ENCODE measurements around the gene ABHD10.

The ABHD10 gene

DNA sequence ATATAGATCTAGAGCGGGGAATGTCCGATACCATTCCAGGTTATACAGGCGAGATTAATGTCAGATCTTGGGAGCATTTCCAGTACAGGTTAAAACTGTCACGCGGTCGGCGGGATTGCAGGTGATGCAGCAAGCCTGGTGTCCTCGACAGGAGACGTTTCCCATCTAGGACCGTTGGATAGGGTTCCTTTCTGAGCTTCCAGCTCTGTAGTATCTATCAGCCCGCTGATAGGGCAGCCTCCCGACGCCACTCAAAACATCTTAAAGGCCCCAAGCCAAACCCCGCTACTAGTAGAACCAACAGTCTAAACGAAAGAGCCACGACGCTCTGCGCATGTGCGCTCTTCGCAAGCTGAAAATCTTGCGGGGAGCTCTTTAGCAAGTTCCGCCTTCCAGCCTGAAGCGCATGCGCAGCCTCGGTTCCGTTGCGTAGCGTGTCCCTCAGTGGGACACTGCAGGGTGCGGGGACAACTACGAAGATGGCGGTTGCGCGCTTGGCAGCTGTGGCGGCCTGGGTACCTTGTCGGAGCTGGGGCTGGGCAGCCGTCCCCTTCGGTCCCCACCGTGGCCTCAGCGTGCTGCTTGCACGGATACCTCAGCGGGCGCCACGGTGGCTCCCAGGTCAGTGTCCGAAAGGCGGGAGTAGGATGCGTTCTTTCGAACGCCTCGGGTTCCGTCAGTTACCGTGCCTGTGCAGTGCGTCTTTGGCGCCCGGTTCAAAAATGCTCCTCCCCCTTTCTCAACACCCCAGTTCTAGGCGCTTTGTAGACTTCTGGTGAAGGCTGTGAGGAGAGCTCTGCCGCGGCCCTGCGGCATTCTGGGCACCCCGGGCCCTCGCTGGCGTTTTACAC lies at the start of gene ABHD10:
TSS of gene ABHD10 (plus strand) at position 444 of the 851 bp plus-strand sequence. CDS start at position 480, 36 bp downstream.
- DNase-seq: peak; percentile 99

- DNase-seq: no peak
Measured at GRCh38 chr3:111929484-111929883, 49.3 kb upstream of the ABHD10 start.

GRCh38 chr3:111932946-111933345 lies 45.9 kb upstream of the ABHD10 start:
- no peak for DNase-seq

GRCh38 chr3:111936191-111936841 lies 42.5 kb upstream of the ABHD10 start:
- DNase-seq: no peak

DNA sequence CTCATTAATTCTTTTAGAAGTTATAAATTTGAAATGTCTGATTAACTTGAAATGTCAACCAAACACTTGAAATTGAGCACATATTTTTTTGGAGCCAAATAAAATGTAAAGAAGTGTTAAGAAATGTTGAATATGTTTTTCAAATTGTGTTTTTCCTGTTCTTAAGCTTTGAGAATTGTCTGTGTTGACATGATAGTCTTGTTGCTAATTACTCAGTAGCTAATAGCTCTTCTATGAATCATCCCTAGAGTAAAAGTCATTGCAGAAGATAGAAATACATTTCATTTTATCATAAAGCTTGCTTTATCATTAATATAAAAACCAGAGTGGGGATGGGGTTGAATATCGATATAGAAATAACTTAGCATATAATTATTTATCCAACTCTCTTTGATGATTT lies 41.9 kb upstream of the ABHD10 start:
- no peak for DNase-seq

DNA sequence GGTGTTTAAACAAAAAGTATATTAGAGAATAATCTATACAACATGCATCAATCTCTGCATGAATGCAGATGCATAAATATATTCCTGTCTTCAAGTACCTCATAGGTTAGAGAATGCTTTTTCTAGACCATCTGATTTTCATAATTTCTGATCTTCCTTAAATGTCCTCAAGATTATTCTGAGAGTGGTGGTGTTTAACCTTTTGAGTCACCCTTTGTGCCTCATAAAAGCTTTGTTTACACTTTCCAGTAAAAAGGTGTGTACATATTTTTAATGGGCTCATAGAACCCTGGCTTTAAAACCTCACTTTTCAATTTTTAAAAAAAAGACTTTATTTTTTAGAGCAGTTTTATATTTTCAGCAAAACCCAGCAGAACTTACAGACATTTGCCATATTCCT lies 41.0 kb upstream of the ABHD10 start:
- no peak for DNase-seq

DNA sequence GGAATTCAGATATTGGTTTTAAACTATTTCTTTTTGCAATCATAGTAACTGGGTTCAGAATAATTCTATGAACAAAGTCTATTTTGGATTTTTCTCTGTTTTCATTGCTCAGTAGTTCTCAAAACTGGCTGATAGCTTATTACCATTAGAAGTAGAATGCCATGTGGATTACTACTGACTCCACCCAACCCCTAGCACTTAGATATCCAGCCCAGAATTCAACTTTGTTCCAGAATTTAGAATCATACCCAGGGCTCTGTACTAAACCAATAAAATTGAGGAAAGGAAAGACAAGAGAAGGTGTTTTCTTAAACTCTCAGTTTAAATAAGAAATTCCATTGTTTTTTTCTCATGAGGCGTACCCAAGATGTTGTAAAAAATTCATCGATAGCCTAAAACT lies 39.0 kb upstream of the ABHD10 start:
- no peak for DNase-seq

DNA sequence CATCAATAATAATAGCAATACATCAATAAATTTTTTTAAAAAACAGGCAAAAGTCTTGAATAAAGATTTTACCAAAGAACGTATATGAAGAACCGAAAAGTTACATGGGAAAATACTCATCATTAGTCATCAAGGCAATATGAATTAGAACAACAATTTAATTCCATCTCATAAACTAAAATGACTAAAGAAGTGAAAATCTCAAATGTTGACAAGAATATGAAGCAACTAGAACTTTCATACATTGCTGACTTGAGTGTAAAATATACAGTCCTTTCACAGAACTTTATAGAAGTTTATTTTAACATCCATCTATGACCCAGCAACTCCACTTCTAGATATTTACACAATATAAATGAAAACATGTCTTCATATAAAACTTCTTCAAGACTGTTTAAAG lies 35.3 kb upstream of the ABHD10 start:
- DNase-seq: no peak

- no peak for DNase-seq
Measured at GRCh38 chr3:111944372-111944771, 34.5 kb upstream of the ABHD10 start.

GRCh38 chr3:111947231-111947630 lies 31.6 kb upstream of the ABHD10 start:
- no peak for DNase-seq

DNA sequence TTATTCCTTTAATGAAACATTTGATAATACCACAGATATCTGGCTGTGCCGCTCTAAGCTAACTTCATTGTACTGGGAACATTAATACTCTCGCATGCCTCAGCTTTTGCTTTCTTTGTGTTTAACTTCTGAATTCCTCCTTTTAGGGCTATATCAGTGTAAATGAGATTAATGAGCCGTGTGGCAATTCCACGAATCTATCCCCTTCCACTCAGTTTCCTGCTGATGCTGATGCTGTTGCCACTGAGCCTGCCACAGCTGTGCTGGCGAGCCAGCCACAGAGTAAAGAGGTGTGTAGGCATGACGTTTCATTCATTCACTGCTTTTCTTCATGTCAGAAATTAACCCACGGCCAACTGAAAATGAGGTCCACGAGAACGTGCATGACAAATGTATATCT lies 30.0 kb upstream of the ABHD10 start:
- DNase-seq: no peak

GRCh38 chr3:111949712-111950111 lies 29.1 kb upstream of the ABHD10 start:
- no peak for DNase-seq

GRCh38 chr3:111951032-111951431 lies 27.8 kb upstream of the ABHD10 start:
- no peak for DNase-seq

GRCh38 chr3:111952086-111952485 lies 26.7 kb upstream of the ABHD10 start:
- DNase-seq: no peak

- no peak for DNase-seq
Measured at GRCh38 chr3:111952866-111953450, 25.9 kb upstream of the ABHD10 start.

DNA sequence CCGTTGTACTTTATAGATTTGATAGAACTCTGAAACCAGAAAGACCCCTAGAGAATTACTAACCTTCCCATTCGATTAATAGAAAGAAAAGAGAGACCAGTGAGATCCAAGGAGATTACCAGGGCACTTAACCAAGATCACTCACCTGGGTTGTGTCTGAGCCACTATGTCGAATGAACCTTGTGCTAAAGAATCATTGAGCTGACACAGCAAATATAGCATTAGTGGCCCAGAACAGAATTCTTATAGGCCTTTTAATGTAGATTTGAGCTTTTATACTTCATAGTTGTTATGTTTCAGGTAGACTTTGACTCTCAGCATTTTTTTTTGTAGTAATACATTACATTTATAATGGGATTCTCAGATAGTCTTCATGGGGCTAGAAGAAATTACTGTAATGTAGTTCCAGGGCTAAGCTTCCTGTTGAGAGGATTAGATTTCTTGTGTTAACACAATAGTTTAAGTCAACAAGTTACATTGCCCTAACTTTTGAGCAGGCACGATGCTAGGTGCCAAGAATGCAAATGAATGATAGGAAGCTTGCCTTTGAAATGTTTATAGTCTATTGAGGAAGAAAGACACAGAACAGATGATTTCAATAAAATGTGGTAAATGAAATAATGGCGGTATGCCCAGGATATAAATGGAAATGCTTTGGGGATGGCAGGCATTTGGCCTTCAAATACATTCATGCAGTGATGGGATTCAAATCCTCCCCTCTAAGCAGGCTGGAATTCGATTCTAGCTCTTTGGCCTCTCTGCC lies 24.4 kb upstream of the ABHD10 start:
- no peak for DNase-seq

- no peak for DNase-seq
Measured at GRCh38 chr3:111955876-111956275, 22.9 kb upstream of the ABHD10 start.

DNA sequence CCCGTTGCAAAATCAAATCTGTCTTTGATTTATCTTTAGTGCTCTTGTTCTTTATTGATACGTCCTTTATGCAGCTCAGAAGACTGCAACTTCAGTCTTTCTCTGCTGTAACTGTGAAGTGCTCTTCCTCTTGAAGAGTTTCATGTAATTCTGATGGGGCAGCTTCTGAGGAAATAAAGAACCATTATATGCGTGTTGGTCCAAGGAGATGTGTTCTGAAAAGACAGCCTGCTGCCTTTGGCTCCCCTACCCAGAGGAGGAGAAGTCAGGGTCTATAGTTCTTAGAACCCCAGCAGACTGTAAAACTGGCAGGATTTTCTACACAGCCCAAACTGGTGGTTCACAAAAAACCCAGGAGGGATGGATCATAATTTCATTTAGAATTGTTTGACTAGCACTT lies 22.4 kb upstream of the ABHD10 start:
- no peak for DNase-seq

DNA sequence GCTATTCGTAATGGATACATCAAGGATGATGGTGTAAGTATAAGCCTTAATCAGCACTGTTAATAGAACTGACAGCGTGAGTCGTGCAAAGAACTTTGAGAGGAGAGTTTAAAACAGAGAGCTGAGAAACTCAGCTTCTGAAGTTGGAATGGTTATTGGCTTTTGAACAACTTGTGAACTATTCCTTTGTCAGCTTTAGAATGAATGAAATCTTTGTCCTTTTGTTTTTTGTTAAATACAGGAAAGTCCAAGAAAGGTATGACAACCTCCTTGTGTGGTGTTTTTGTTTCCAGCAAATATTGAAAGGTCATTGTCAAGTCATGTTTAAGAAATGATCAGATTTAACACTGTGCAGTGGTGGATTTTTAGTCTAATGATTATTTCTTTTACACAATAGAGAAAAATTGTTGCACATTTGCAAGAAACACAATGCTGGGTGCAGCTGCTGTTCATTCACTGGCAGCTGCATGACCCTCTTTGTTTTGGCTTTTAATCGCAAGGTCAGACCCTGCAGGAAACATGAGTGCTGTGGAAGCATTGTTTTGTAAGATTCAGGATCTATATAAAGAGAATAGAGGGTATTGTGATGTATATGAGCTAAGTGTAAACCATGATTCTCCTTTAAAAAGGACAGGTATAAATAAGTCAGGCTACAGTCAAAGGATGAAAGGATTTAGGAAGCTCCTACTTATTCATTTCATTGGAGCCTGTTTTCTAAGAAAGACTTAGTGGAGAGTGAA lies 21.7 kb upstream of the ABHD10 start:
- DNase-seq: peak; percentile 18

GRCh38 chr3:111961461-111962164 lies 17.2 kb upstream of the ABHD10 start:
- no peak for DNase-seq

GRCh38 chr3:111963424-111963823 lies 15.4 kb upstream of the ABHD10 start:
- DNase-seq: no peak

GRCh38 chr3:111965484-111965883 lies 13.3 kb upstream of the ABHD10 start:
- no peak for DNase-seq
